Activated gamma-delta T cell (primary cell): ENCODE measurements around the gene OVOL3.
"Not testable (repeated sequence)": the region's sequence is repeated elsewhere in the genome, so short reads cannot be mapped to it uniquely, and the experiment has no call there.

Source experiments
- DNase-seq: peaks from one replicate; lab custom pipeline; 2025; lab: John Stamatoyannopoulos, UW
- total RNA-seq, 2 donors: gene quantifications; one replicate each; lab custom pipeline; 2026; lab: John Stamatoyannopoulos, UW

The OVOL3 gene
- total RNA-seq: 0 reads per million in 2 donors

DNA sequence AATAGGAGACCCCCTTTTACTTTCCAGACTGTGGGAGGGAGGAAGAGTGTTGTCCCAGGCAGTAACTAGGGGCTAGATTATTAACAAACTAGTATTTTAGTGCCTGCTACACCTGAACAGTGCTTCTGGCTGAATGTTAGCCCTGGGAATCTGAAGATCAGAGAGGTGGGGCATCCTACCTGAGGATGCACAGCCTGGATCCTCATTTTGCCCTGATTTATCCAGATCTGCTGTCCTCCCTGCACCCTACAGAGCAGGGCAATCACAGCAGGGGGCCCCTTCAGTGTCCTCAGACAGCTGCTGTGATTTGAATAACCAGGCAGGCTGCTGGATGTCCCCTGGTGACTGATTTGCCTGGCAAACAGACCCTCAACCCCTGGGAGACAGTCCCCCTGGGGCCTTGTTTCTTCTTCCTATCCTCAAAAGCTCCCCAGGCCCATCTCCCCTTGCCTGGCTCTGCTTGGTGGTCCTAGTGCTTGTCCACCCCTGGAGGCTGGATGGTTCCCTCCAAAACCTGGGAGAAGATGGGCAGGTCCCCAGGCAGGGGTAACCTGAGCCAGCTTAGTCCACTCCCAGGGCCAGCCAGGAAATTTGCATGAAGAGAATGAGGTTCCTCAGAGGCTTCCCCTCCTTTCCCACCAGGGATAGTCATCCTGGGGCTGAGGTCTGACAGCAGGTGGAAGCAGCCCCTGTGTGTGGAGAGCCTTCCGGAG lies at the start of gene OVOL3:
Gene OVOL3, plus strand, starts transcription at position 657 of the 713 bp plus-strand sequence. CDS start 60 bp downstream, outside the sequence.
- no peak for DNase-seq

- no peak for DNase-seq
Observed at GRCh38 chr19:36061367-36061766, 49.6 kb upstream of the OVOL3 start.

DNA sequence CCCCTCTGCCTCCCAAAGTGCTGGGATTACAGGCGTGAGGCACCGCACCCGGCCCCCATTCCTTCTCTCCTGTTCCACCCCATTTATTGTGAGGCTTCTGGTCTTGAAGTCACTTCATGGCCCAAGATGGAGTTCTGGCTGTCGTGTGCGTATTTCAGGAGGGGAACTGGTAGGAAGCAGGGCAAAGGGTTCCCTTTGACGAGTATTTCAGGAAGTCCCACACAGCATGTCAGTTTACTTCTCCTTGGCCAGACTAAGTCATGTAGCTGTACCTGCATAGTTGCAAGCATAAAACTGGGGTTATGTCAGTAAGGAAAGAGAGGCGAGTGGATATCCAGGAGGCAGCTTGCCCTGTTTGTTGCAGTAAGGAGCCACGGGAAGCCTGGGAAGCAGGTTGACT lies 46.1 kb upstream of the OVOL3 start:
- no peak for DNase-seq

GRCh38 chr19:36067681-36068080 lies 43.3 kb upstream of the OVOL3 start:
- no peak for DNase-seq

DNA sequence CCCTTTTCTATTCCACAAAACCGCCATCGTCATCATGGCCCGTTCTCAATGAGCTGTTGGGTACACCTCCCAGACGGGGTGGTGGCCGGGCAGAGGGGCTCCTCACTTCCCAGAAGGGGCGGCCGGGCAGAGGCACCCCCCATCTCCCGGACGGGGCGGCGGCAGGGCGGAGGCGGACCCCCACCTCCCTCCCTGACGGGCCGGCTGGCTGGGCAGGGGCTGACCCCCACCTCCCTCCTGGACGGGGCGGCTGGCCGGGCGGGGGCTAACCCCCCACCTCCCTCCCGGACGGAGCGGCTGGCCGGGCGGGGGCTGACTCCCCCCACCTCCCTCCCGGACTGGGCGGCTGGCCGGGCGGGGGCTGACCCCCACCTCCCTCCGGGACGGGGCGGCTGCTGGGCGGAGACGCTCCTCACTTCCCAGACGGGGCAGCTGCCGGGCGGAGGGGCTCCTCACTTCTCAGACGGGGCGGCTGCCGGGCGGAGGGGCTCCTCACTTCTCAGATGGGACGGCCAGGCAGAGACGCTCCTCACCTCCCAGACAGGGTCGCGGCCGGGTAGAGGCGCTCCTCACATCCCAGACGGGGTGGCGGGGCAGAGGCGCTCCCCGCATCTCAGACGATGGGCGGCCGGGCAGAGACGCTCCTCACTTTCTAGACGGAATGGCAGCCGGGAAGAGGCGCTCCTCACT lies 42.0 kb upstream of the OVOL3 start:
- not testable (repeated sequence) for DNase-seq

GRCh38 chr19:36072081-36072480 lies 38.9 kb upstream of the OVOL3 start:
- no peak for DNase-seq

- DNase-seq: no peak
Observed at GRCh38 chr19:36073121-36073876, 37.6 kb upstream of the OVOL3 start.

DNA sequence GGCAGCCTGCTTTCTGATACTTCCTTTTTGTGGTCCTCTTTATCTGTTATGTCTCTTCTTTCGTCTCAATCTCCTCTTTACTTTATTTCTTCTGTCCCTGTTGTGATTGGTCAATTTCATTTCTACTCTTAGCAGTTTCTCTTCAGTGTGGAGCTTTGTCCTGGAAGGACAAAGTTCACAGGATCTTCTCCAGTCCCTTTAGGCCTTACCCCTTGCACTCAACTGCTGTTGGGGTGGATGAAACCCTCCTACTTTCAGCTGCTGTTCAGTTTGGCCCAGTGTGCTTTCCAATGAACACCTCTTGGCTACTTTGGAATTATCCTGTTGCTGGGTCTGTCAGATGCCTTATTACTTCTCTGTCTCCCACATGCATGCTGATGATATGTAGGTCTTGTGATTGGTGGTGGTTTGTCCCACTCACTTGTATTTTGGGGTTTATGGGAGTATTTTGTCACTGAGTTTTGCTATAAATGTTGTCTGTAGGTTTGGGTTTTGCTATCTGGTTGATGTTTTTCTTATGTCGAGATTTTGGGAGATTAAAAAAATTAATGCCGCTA lies 31.5 kb upstream of the OVOL3 start:
- DNase-seq: no peak

- DNase-seq: no peak
Observed at GRCh38 chr19:36081385-36081784, 29.6 kb upstream of the OVOL3 start.

DNA sequence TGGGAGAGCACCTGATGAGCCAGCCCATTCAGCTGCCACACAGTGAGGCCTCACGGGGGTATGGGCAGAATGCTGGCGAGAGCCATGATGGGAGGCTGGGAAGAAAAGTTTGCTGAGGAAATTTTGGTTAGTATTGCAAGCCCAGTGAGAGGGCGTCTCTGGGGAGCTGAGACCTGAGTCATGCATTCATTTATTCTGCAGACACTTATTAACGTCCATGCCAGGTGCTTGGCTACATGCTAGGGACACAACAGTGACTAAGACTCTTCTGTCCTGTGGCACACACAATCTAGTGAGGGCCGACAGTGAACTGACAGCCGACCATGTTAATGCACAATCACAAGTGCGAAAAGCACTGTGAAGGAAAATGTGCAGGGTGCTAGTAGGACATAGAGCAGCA lies 29.0 kb upstream of the OVOL3 start:
- no peak for DNase-seq

DNA sequence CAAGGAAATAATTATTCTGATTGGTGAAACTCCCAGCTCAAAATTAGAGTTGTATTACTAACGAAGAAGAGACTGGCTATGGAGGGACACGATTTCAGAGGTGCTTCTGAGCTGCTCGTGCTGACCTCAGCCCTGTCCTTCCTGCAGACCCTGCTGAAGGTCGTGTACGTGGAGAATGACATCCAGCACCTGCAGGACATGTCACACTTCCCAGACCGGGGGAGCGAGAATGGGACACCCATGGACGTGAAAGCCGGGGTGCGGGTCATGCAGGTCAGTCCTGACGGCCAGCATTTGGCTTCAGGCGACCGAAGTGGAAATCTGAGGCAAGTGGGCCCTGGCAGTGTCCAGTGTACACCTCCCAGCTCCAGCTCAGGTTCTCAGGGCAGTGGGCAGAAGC lies 28.0 kb upstream of the OVOL3 start:
- DNase-seq: no peak

DNA sequence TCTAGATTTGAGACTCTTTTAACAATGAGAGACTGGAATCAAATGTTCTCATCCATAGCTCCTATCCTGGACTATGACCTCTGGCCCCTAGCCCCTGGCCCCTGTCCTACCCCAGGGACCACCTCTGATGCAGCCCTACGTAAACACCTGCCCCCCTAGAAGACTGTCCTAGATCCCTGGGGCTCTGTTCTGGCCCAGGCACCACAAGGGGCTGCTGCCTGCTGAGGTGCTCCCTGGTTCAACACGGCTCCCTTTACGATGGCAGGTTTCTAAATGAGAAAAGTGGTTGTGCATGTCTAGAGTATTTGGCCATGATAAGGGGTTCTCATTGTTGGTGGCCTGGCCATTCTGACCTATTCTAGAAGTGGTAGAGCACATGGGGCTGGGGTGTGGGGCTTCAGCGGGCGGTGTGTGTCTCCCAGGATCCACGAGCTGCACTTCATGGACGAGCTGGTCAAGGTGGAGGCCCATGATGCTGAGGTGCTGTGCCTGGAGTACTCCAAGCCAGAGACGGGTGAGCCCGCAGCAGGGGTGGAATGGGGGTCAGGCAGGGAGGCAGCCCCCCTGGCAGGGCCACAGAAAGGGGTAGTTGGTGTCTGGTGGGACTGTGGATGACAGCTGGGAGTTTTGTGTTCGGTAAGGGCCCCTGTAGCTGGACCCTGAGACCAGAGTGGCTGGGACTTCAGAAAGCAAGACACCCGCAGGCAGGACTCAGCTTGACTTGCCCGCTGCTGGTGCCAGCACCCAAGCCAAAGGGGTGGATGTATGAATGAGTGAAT lies 26.5 kb upstream of the OVOL3 start:
- DNase-seq: no peak

GRCh38 chr19:36086326-36086725 lies 24.6 kb upstream of the OVOL3 start:
- DNase-seq: no peak

DNA sequence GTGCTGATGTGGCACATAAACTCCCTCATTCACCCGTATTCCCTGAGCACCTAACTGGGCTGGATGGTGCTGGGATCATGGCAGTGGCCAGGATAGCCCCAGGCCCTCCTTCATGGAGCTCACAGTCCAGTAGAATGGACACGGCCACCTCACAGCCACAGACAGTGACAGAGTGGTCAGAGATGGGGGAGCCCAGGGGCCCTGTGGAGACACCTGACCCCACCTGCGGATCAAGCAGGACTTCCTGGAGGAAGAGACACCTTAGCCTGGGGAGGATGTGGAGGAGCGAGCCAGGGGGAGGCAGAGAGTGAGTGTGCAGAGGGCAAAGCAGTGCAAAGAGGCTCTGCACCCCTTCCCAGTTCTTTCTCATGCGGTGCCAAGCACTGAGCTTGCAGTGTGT lies 21.1 kb upstream of the OVOL3 start:
- DNase-seq: no peak

GRCh38 chr19:36090910-36091695 lies 19.8 kb upstream of the OVOL3 start:
- no peak for DNase-seq

- no peak for DNase-seq
Observed at GRCh38 chr19:36092566-36092965, 18.4 kb upstream of the OVOL3 start.

DNA sequence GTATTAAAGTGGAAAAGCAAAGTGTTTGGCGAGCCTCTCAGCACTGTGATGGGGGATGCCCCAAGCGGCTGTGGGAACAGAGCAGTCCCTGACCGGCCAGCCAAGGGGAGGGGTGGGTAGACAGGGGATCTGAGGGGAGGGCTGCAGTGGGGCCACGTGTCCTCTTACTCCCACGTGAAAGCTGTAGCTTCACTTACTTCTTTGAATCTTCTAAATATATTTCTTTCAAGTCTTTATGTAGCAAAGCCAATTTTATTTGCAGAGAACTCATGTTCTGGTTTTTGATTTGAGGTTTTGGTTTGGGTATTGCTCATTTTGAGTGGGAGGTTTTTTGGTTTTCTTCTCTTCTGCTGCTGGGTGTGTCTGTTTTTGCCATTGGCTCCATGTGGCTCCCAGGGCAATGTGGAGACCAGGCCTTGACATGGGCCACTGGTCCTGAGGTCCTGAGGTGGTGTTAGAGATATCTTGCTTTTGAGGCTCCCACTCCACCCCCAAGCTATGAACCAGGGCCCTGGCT lies 17.7 kb upstream of the OVOL3 start:
- no peak for DNase-seq

GRCh38 chr19:36093687-36094086 lies 17.3 kb upstream of the OVOL3 start:
- DNase-seq: no peak

DNA sequence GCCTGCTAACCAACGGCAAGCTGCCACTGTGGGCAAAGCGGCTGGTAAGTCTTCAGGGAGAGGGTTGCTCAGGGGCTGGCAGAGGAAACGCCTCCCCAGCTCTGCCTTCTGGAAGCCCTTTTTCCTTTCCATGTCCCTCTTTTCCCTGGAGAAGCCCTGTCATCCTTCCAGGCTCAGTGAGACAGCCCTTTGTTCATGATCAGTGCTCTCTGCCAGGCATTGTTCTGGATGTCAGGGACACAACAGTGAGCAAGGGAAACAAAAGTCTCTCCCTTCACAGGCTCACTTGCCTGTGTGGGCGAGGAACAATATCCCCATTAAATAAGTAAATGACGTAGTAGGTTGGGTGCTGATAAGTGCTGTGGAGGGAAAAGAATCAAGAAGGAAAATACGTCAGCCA lies 13.9 kb upstream of the OVOL3 start:
- DNase-seq: no peak

DNA sequence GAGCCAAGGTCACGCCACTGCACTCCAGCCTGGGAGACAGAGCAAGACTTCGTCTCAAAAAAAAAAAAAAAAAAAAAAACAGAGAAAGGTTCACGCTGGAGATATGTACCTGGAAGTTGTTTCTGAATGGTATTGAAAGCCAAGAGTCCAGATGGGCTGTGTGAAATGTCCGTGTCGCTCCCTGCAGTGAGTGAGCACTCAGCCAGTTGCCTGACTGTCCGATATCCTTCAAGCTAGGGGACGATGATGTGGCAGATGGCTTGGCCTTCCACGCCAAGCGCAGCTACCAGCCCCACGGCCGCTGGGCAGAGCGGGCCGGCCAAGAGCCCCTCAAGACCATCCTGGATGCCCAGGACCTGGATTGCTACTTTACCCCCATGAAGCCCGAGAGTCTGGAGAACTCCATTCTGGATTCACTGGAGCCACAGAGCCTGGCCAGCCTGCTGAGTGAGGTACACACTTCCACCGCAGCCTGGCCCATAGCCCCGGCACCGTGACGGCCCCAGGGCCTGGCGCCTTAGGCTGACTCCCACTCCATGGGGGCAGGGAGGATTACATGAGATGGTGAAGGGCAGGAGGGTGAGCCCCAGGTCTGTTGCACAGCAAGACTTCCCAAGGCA lies 11.7 kb upstream of the OVOL3 start:
- no peak for DNase-seq
